ENCODE measurements around the gene TMEM132E.

The TMEM132E gene

GRCh38 chr17:34637041-34637547 is 57.7 kb downstream of the TMEM132E start:
- DNase-seq: no peak

GRCh38 chr17:34637548-34638525 is 58.5 kb downstream of the TMEM132E start:
- DNase-seq: peak; percentile 12 to 52

GRCh38 chr17:34638526-34639260 is 59.3 kb downstream of the TMEM132E start:
- DNase-seq: no peak

GRCh38 chr17:34639706-34640425 is 60.5 kb downstream of the TMEM132E start:
- DNase-seq: no peak

- DNase-seq: no peak
These were observed 62.0 kb downstream of the TMEM132E start for GRCh38 chr17:34641368-34641767.

GRCh38 chr17:34644941-34645550 is 65.7 kb downstream of the TMEM132E start:
- DNase-seq: no peak

GRCh38 chr17:34645594-34645993 is 66.2 kb downstream of the TMEM132E start:
- DNase-seq: no peak

GRCh38 chr17:34647511-34647910 is 68.1 kb downstream of the TMEM132E start:
- no peak for DNase-seq

- no peak for DNase-seq
These were observed 70.8 kb downstream of the TMEM132E start for GRCh38 chr17:34650051-34650750.

- no peak for DNase-seq
These were observed 72.0 kb downstream of the TMEM132E start for GRCh38 chr17:34651402-34651811.

- DNase-seq: no peak
These were observed 72.7 kb downstream of the TMEM132E start for GRCh38 chr17:34652021-34652555.

GRCh38 chr17:34653511-34653910 is 74.1 kb downstream of the TMEM132E start:
- DNase-seq: no peak

GRCh38 chr17:34654276-34654880 is 75.0 kb downstream of the TMEM132E start:
- no peak for DNase-seq

GRCh38 chr17:34654881-34655276 is 75.5 kb downstream of the TMEM132E start:
- no peak for DNase-seq

GRCh38 chr17:34656801-34657200 is 77.4 kb downstream of the TMEM132E start:
- no peak for DNase-seq

GRCh38 chr17:34658811-34659560 is 79.6 kb downstream of the TMEM132E start:
- no peak for DNase-seq

GRCh38 chr17:34663714-34664113 is 84.3 kb downstream of the TMEM132E start:
- DNase-seq: no peak

- no peak for DNase-seq
These were observed 85.9 kb downstream of the TMEM132E start for GRCh38 chr17:34665150-34665806.
